CD8-positive, alpha-beta memory T cell (primary cell): Measurements from ENCODE around the gene PWWP2B. TPM values are rescaled to one million over a fixed set of nuclear protein-coding genes. Genes with fewer than 3 reads are reported as not detected.

Experiments
- CTCF ChIA-PET: fragments of 350-600 bp; sonication (Branson Sonifier 250); formaldehyde crosslinking; loops from one replicate; lab custom pipeline; 2021; ENCODE audit warnings: antibody characterized with exemption; lab: Charles Lee
- POLR2A ChIA-PET: fragments of 350-600 bp; sonication (Branson Sonifier 250); formaldehyde crosslinking; loops from one replicate; lab custom pipeline; 2021; ENCODE audit warnings: antibody characterized with exemption; lab: Charles Lee
- DNase-seq, 5 donors: peaks; one replicate each; pipeline versions ENCODE4 v3.0.0 to v3.0.0-alpha.2; 2020 to 2022; ENCODE audit warnings: mixed read lengths in 1 of 5
- H3K27ac ChIP-seq: one replicate; pipeline ENCODE4 v1.7.0; 2013; ENCODE audit warnings: low read depth, mild to moderate bottlenecking, low read length, moderate library complexity
- H3K27me3 ChIP-seq: 2 replicates; pipeline ENCODE4 v1.7.0; 2013; ENCODE audit warnings: low read length, mild to moderate bottlenecking; ENCODE audit not compliant: insufficient read depth, poor library complexity, severe bottlenecking
- H3K36me3 ChIP-seq: 2 replicates; pipeline ENCODE4 v1.7.0; 2013; ENCODE audit warnings: mild to moderate bottlenecking, low read length, moderate library complexity; ENCODE audit not compliant: insufficient read depth
- H3K4me1 ChIP-seq: 2 replicates; pipeline ENCODE4 v1.7.0; 2013; ENCODE audit warnings: mild to moderate bottlenecking, low read length, moderate library complexity; ENCODE audit not compliant: insufficient read depth
- H3K4me3 ChIP-seq: 2 replicates; pipeline ENCODE4 v1.7.0; 2013; ENCODE audit warnings: mild to moderate bottlenecking, low read length
- H3K9me3 ChIP-seq: 2 replicates; pipeline ENCODE4 v1.7.0; 2013; ENCODE audit warnings: mild to moderate bottlenecking, low read length
- H3K27ac Mint-ChIP-seq, 8 donors: one replicate each; pipeline ENCODE4 v1.8.0; 2020 to 2021; ENCODE audit warnings: mixed read lengths in 8 of 8, mild to moderate bottlenecking in 6 of 8, inconsistent platforms in 3 of 8, moderate library complexity in 3 of 8
- H3K27me3 Mint-ChIP-seq, 2 donors: one replicate each; pipeline ENCODE4 v1.8.0; 2020 to 2021; ENCODE audit warnings: mixed read lengths in 2 of 2, mild to moderate bottlenecking in 1 of 2, moderate library complexity in 1 of 2
- H3K36me3 Mint-ChIP-seq, 3 donors: one replicate each; pipeline ENCODE4 v1.8.0; 2020 to 2021; ENCODE audit warnings: mixed read lengths in 3 of 3, inconsistent platforms in 1 of 3, mild to moderate bottlenecking in 1 of 3
- H3K4me1 Mint-ChIP-seq, 3 donors: one replicate each; pipeline ENCODE4 v1.8.0; 2020 to 2021; ENCODE audit warnings: mixed read lengths in 3 of 3, inconsistent platforms in 1 of 3, mild to moderate bottlenecking in 1 of 3
- H3K4me3 Mint-ChIP-seq, 7 donors: one replicate each; pipeline ENCODE4 v1.8.0; 2020 to 2021; ENCODE audit warnings: mixed read lengths in 7 of 7, mild to moderate bottlenecking in 6 of 7, moderate library complexity in 4 of 7, inconsistent platforms in 2 of 7
- H3K9me3 Mint-ChIP-seq, 5 donors: one replicate each; pipeline ENCODE4 v1.8.0; 2020 to 2022; ENCODE audit warnings: mixed read lengths in 5 of 5, mild to moderate bottlenecking in 3 of 5, moderate library complexity in 2 of 5, inconsistent platforms in 1 of 5
- polyA plus RNA-seq: library from polyadenylated mRNA; unstranded; fragments of 300-500 nt; fragmentation: Illumina TruSeq; gene quantifications from one replicate; pipeline ENCODE4 v1.2.3, GENCODE V29; 2021
- total RNA-seq, 2 experiments: library from RNA; stranded (reverse); gene quantifications; one replicate each; pipeline ENCODE4 v1.2.3, GENCODE V29; 2021

The PWWP2B gene
- total and polyA plus RNA-seq, 3 experiments from 2014 or later = 3.1 to 4.4 (median 3.7) TPM

DNA sequence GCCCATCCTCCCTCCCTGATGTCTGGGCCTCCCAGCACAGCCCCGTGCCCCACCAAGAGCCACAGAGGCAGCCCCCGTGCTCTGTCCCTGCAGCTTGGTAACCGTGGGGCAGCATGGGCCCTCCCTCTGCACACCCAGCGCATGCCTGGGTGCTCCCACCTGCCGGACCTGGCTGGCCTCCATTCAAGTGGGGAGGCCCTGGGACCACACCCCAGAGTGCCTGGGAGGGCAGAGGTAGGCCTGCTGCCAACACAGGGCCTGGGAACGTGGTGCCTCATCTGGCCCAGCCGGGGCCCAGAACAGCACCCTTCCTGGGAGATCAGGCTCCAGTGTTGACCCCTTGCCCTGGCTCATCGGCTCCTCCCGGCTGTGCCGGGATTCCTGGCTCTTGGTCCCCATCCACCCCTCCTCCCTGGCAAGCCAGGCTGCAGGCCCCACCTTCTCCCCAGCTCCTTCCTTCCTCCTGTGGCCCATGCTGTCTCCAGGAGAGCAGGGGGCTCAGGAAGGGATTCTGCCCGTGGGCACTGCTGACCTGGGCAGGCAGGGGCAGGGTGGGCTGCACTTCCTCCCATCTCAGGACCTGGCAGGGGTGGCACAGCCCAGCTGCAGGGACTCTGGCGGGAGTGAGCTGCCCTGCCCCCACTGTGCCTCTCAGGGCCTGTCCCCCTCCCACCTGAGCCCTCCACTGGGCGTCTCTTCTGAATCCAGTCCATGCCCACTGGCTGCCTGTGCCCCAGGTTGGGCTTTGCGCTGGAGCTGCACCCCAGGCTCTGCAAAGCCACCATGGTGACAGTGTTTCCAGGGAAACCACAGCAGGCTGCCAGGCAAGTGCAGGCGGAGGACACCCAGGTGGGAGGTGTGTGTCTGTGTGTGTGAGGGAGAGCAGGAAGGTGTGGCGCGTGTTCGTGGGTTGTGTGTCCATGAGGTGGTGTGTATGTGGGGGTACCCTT is 32.6 kb downstream of the PWWP2B start:
- Mint-ChIP-seq H3K9me3 (no peaks in the 10 kb centered on the region), H3K4me1 (peaks cover 6 to 12% (median 7%) of the 10 kb centered on the region in 3 donors), H3K27me3 (no peaks in the 10 kb centered on the region), H3K27ac (peak overlapping the region in 2 of 8 donors; percentile 18 to 41), H3K36me3 (no peaks in the 10 kb centered on the region), H3K4me3 (peak overlapping the region in 1 of 7 donors; percentile 20)
- H3K27me3 ChIP-seq = no peaks in the 10 kb centered on the region
- no peak overlapping the region for H3K4me3 ChIP-seq
- no peak overlapping the region for H3K27ac ChIP-seq
- peaks cover 5% of the 10 kb centered on the region for H3K4me1 ChIP-seq
- POLR2A ChIA-PET = no interaction called here
- no peaks in the 10 kb centered on the region for H3K9me3 ChIP-seq
- CTCF ChIA-PET = no interaction called here
- no peak for DNase-seq
- H3K36me3 ChIP-seq = no peaks in the 10 kb centered on the region

DNA sequence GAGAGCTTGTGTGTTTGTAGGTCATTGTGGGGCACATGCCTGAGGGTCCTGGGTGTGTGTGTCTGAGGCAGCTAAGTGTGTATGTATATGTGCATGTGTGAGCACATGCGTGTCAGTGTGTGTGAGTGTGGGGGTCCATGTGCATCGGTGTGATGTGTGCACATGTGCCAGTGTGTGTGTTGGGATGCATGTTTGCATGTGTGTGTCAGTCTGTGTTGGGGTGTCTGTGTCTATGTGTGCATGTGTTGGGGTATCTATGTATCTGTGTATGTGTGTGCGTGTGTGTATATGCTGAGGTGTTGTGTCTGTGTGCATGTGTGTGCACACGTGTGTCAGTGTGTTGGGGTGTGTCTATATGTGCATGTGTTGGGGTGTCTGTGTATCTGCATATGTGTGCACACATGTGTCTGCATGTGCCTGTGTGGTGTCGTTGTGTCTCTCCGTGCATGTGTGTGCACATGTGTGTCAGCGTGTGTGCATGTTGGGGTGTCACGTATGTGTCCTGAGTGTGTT is 33.3 kb downstream of the PWWP2B start:
- peaks cover 6% of the 10 kb centered on the region for H3K4me1 ChIP-seq
- Mint-ChIP-seq H3K27me3 (no peaks in the 10 kb centered on the region), H3K36me3 (no peaks in the 10 kb centered on the region), H3K4me1 (peaks cover 6 to 12% (median 7%) of the 10 kb centered on the region in 3 donors), H3K4me3 (peak overlapping the region in 2 of 7 donors; percentile 13 to 20), H3K9me3 (no peaks in the 10 kb centered on the region), H3K27ac (peak overlapping the region in 3 of 8 donors; percentile 18 to 55 (median 41))
- no peak overlapping the region for H3K4me3 ChIP-seq
- no peaks in the 10 kb centered on the region for H3K9me3 ChIP-seq
- no peak for DNase-seq
- H3K27me3 ChIP-seq = no peaks in the 10 kb centered on the region
- ChIA-PET POLR2A (no interaction called here), CTCF (no interaction called here)
- no peaks in the 10 kb centered on the region for H3K36me3 ChIP-seq
- H3K27ac ChIP-seq = no peak overlapping the region

DNA sequence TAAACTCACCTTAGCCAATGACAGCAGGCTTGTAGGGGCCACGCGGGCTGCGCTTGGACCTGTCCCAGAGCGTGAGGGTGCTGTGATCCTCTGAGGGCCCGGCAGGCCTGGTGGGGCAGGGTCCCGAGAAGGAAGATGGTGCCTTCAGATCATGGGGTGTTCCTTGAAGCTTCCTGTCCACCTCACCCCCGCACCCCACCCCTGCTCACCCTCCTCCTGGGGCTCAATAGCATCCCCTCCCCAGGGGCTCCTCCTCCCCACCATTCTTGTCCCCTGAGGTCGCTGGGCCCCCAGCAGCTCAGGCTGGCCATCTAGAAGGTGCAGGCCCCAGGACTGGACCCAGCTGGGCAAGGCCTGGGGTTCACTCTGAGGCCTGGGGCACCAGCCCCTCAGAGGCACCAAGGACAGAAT is 33.9 kb downstream of the PWWP2B start:
- Mint-ChIP-seq H3K4me3 (no peak overlapping the region), H3K9me3 (no peaks in the 10 kb centered on the region), H3K27me3 (no peaks in the 10 kb centered on the region), H3K27ac (no peak overlapping the region), H3K4me1 (peaks cover 6 to 12% (median 7%) of the 10 kb centered on the region in 3 donors), H3K36me3 (no peaks in the 10 kb centered on the region)
- H3K36me3 ChIP-seq = no peaks in the 10 kb centered on the region
- POLR2A ChIA-PET = no interaction called here
- DNase-seq = no peak
- no peaks in the 10 kb centered on the region for H3K9me3 ChIP-seq
- no peak overlapping the region for H3K4me3 ChIP-seq
- H3K27ac ChIP-seq = no peak overlapping the region
- CTCF ChIA-PET = no interaction called here
- H3K27me3 ChIP-seq = no peaks in the 10 kb centered on the region
- H3K4me1 ChIP-seq = peaks cover 6% of the 10 kb centered on the region

DNA sequence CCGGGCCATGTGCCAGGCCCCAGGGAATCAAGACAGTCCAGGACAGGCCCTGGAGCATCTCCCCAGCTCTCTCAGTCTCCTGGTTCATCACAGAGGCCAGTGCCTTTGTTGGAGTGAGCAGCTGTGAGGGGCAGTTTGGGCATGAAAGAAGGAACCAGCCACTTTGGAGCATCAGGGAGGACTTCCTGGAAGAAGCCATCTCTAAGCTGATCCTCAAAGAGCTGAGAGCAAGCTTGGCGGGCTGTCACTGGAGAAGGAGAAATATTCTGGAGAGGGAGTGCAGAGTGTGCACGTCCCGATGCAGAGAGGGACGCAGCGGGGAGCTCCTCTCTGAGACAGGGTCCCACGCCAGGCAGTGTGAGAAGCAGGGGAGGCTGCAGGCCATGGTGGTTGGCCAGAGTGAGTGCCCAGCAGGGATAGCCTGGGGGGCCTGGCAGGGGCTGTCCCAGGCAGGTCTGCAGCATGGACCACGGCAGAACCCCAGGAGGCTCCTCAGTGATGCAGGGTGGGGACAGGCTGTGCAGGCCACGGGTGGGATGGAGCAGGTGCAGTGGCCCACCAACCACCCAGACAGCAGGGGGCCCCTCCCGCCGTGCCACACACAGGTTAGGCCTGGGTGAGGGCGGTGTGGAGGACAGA is 34.7 kb downstream of the PWWP2B start:
- H3K27me3 ChIP-seq = no peaks in the 10 kb centered on the region
- H3K9me3 ChIP-seq = no peaks in the 10 kb centered on the region
- H3K4me1 Mint-ChIP-seq = peaks cover 6 to 12% (median 7%) of the 10 kb centered on the region in 3 donors
- ChIA-PET POLR2A (no interaction called here), CTCF (no interaction called here)
- DNase-seq = no peak
- no peaks in the 10 kb centered on the region for H3K36me3 Mint-ChIP-seq
- no peaks in the 10 kb centered on the region for H3K27me3 Mint-ChIP-seq
- H3K27ac ChIP-seq = no peak overlapping the region
- peaks cover 6% of the 10 kb centered on the region for H3K4me1 ChIP-seq
- H3K4me3 Mint-ChIP-seq = no peak overlapping the region
- H3K4me3 ChIP-seq = no peak overlapping the region
- H3K27ac Mint-ChIP-seq = peak overlapping the region in 1 of 8 donors; percentile 72
- H3K36me3 ChIP-seq = no peaks in the 10 kb centered on the region
- no peaks in the 10 kb centered on the region for H3K9me3 Mint-ChIP-seq

DNA sequence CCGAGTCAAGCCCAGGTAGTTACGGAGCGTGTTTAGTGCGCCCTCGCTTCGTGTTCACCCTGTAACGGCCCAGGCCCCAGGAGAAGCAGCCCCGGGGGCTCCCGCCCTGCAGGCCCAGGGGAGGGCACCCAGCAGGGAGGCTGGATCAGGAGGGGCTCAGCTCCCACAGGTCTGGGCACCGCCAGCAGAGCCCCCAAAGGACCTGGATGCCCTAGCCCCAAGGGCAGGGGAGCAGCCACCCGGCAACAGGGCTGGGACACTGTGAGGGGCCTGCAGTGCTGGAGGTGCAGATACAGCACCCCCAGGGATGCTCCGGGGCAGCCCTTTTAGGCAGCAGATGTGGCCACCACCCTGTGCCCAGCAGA is 35.2 kb downstream of the PWWP2B start:
- H3K36me3 Mint-ChIP-seq = no peaks in the 10 kb centered on the region
- H3K9me3 Mint-ChIP-seq = no peaks in the 10 kb centered on the region
- Histone ChIP-seq H3K27ac (no peak overlapping the region), H3K27me3 (no peaks in the 10 kb centered on the region), H3K36me3 (no peaks in the 10 kb centered on the region), H3K4me1 (peaks cover 6% of the 10 kb centered on the region), H3K9me3 (no peaks in the 10 kb centered on the region), H3K4me3 (no peak overlapping the region)
- H3K27ac Mint-ChIP-seq = no peak overlapping the region
- POLR2A ChIA-PET = no interaction called here
- H3K4me1 Mint-ChIP-seq = peaks cover 6 to 12% (median 7%) of the 10 kb centered on the region in 3 donors
- no peaks in the 10 kb centered on the region for H3K27me3 Mint-ChIP-seq
- no peak overlapping the region for H3K4me3 Mint-ChIP-seq
- CTCF ChIA-PET = interaction anchor here (1.5 kb wide), 1 partner anchor 14 kb away, joined by 3 read pairs; no protein-coding TSS in a partner anchor
- no peak for DNase-seq

DNA sequence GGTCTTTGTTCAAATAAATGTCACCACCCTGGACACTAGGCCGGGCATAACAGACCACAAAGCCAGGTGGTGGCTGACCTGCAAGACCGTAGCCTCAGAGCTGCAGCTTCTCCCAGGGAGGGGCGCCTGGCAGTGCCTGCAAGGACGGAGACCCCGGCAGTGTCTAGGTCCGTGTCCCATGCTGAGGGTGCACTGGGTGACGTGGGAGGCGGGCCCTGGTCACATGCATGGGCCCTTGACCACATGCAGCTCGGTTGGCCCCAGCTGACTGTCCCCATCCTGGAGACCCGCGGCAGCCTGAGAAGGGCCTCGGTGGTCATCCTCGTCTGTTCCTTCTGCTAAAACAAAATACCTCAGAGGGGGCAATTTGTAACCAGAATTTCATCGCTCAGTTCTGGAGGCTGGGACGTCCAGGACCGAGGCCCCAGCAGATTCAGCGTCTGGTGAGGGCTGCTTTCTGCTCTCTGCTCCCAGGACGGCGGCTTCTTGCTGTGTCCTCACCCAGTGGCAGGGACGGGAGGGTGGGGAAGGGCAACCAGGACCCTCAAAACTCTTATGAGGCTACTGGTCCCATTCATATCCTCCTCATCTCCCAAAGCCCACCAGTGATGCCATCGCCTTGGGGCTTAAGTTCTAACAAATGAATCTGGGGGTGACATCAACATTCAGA is 36.8 kb downstream of the PWWP2B start:
- H3K27ac Mint-ChIP-seq = peak overlapping the region in 2 of 8 donors; percentile 17 to 36
- no peaks in the 10 kb centered on the region for H3K36me3 ChIP-seq
- POLR2A ChIA-PET = no interaction called here

GRCh38 chr10:132434405-132435005 is 37.5 kb downstream of the PWWP2B start:
- peak overlapping the region in 3 of 8 donors; percentile 14 to 36 (median 17) for H3K27ac Mint-ChIP-seq
- peaks cover 6% of the 10 kb centered on the region for H3K4me1 ChIP-seq
- ChIA-PET CTCF (interaction anchor here (1.1 to 1.2 kb wide), 2 partner anchors 9 to 12 kb away, joined by 3 to 4 read pairs; no protein-coding TSS in a partner anchor), POLR2A (no interaction called here)
- no peaks in the 10 kb centered on the region for H3K27me3 Mint-ChIP-seq
- H3K4me3 Mint-ChIP-seq = peak overlapping the region in 6 of 7 donors; percentile 33 to 66 (median 61)
- no peak overlapping the region for H3K27ac ChIP-seq
- no peaks in the 10 kb centered on the region for H3K9me3 Mint-ChIP-seq
- H3K4me3 ChIP-seq = no peak overlapping the region
- H3K36me3 ChIP-seq = no peaks in the 10 kb centered on the region
- peaks cover 6 to 12% (median 7%) of the 10 kb centered on the region in 3 donors for H3K4me1 Mint-ChIP-seq
- H3K27me3 ChIP-seq = no peaks in the 10 kb centered on the region
- DNase-seq = peak in 3 of 5 donors; percentile 21 to 34 (median 32)
- no peaks in the 10 kb centered on the region for H3K9me3 ChIP-seq
- H3K36me3 Mint-ChIP-seq = no peaks in the 10 kb centered on the region

More for the DNA sequence above, 36.8 kb downstream of the PWWP2B start:
- no peaks in the 10 kb centered on the region for H3K9me3 ChIP-seq
- H3K4me1 ChIP-seq = peaks cover 6% of the 10 kb centered on the region
- no peaks in the 10 kb centered on the region for H3K36me3 Mint-ChIP-seq
- no peaks in the 10 kb centered on the region for H3K27me3 ChIP-seq
- no peaks in the 10 kb centered on the region for H3K27me3 Mint-ChIP-seq
- no peak overlapping the region for H3K4me3 ChIP-seq
- no peak overlapping the region for H3K27ac ChIP-seq
- no peaks in the 10 kb centered on the region for H3K9me3 Mint-ChIP-seq
- CTCF ChIA-PET = interaction anchor here (1.1 to 1.5 kb wide), 4 partner anchors 9 to 13 kb away, joined by 3 to 4 read pairs (median 4); no protein-coding TSS in a partner anchor
- peaks cover 6 to 12% (median 7%) of the 10 kb centered on the region in 3 donors for H3K4me1 Mint-ChIP-seq
- no peak for DNase-seq
- no peak overlapping the region for H3K4me3 Mint-ChIP-seq
